HFF-Myc (cell line): ENCODE data around the gene FAAP20.
A peak's percentile ranks its signal among the peaks of the same experiment; 100 is the strongest.

Source experiments
- DNase-seq: peaks from one replicate; pipeline ENCODE4 v3.0.0-alpha.2; 2011; ENCODE audit warnings: low read depth; ENCODE audit errors: extremely low read depth
- H3K4me3 ChIP-seq: replicated peaks from 2 replicates; pipeline ENCODE4 v1.5.1; 2011; ENCODE audit warnings: low read depth, mild to moderate bottlenecking, control low read depth, low read length
- TF ChIP-seq, protein P1 (sequence below): IDR thresholded peaks from 2 replicates; pipeline ENCODE4 v1.5.1; 2012; ENCODE audit warnings: mild to moderate bottlenecking, low read depth, low read length, control low read depth; ENCODE audit errors: missing control alignments

FAAP20 gene

DNA sequence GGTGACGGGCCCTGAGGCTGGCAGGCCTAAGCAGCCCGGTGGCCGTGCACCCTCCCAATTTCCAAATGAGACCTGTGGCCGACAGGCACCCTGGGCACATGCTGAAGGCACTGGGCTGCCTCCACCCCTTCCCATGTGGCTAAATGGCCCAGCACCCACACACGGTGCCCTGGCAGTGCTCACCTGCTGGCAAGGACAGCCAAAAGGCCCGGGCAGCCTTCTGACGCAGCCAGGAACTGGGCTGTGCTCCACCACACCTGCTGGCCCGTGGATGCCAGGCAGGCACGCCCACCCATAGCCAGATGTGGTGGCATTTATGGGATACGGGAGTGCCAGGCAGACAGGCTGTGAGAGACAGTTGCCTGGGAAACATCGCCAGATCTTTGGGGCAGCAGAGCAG lies 4.0 kb upstream of the FAAP20 start:
- DNase-seq = no peak
- TF ChIP-seq, protein P1, sequence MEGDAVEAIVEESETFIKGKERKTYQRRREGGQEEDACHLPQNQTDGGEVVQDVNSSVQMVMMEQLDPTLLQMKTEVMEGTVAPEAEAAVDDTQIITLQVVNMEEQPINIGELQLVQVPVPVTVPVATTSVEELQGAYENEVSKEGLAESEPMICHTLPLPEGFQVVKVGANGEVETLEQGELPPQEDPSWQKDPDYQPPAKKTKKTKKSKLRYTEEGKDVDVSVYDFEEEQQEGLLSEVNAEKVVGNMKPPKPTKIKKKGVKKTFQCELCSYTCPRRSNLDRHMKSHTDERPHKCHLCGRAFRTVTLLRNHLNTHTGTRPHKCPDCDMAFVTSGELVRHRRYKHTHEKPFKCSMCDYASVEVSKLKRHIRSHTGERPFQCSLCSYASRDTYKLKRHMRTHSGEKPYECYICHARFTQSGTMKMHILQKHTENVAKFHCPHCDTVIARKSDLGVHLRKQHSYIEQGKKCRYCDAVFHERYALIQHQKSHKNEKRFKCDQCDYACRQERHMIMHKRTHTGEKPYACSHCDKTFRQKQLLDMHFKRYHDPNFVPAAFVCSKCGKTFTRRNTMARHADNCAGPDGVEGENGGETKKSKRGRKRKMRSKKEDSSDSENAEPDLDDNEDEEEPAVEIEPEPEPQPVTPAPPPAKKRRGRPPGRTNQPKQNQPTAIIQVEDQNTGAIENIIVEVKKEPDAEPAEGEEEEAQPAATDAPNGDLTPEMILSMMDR = no peak
- H3K4me3 ChIP-seq = 0 out of 2 replicates have a peak overlapping the region, but pooled peaks have one; percentile 40

DNA sequence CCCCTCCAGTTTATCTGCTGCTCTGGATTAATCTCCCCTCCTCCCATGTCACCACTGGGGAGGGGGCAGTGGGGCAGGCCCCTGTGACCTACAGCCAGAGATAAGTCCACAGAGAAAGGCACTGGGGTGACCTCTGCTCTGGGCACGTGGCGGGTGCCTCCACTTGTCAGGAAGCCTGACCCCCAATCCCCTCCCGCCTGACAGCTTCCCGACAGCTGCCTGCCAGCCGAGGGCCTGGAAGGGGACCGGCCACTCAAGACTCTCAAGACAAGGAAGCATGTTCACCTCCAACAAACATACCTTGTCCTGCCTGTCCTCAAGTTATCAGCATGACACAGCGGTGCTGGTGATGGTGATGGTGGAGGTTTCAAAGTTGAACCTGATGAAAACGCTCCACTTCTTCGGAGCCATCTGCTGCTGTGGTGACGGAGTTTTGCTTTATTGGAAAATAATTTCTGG lies 3.2 kb upstream of the FAAP20 start:
- no peak for DNase-seq
- H3K4me3 ChIP-seq = no peak overlapping the region
- TF ChIP-seq, protein P1 = no peak

DNA sequence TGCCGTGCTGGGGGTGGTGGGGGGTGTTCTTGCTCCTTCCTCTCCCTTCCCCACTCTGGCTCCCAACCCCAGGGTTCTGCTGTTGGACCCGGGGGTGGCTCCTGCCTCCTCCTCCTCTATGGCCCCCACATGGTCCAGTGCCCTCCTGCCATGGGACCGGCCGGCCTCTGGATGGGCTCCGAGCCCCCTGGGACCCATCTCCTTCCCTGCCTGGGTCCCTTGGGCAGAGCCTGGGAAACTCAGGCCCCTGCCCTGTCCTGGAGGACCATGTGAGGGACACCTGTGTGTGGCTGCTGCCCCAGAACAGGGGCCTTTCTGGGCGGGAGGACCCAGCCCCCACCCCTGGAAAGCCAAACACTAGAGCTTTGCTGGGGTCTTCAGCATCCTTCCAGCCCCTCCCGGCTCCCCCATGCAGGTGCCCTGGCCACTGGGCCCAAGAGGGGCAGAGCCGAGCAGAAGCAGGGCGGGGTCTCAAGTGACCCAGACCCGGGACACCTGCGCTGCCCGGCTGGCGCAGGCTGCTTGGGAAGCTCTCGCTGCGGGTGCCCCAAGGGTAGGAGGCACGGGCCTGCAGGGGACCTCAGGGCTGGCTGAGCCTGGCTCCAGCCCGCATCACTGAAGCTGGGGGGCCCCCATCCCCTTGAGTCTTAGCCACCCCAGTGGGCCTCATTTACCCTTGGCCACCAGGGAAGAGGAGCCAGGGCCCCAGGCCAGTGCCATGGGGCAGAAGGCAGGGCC lies 2.5 kb upstream of the FAAP20 start:
- TF ChIP-seq, protein P1 = no peak
- DNase-seq = no peak
- H3K4me3 ChIP-seq = no peak overlapping the region

DNA sequence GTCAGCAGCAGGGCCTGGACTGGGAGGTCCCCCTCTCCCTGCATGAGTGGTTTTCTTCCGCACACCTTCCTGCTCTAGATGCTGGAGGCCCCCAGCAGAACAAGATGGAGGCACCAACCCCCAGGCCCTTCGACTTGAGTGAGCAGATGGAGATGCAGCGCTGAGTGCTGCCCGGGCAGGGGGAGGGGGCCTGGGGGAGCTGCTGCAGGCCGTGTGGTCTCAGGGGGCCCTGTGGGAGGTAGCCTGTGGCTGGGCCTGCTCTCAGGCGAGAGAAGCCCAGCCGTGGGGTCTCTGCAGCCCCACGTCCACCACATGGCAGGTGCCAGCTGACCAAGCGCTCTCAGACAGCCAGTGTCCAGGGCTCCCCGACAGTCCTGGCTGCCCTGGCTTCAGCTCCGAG lies 1.2 kb upstream of the FAAP20 start:
- DNase-seq = no peak

DNA sequence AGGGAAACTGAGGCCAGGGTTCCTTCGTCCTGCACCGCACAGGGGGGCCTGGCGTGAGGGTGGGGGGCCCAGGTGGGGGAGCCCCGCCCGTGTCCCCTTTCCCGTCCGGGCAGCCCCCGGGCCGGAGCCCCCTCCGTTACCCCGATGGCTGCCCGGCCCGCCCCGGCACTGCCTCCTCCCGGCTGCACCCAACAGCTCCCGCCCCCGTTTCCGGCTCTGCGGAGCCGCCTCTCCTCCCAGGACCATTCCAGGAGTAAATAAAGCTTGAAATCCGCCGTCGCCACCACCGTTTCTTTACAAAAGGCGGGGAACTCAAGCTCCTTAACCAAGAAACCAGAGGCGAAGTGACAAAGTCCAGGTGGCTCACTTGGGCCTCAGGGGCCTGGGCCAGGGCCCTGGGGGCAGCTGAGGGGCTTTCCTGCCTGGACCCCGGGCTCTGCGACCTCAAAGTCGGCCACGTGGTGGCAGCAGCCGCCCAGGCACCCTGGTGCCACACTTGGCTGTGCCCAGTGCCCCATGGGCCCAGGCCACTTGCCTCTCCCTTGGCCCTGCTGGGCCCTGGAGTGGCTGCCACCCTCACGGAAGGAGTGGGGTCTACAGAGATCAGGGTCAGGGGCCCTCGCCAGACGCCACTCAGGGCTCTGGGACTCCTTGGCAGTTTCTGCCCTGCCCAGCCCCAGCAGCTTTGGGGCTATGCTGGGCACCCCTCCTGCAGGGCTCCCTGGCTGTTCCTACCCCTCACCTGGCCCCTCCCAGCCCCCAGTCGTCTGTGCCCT lies 514 bp upstream of the FAAP20 start:
- TF ChIP-seq, protein P1 = peak; percentile 86
- no peak for DNase-seq
- H3K4me3 ChIP-seq = peak overlapping the region; percentile 58

More for the DNA sequence above, 1.2 kb upstream of the FAAP20 start:
- no peak overlapping the region for H3K4me3 ChIP-seq
- TF ChIP-seq, protein P1 = no peak

DNA sequence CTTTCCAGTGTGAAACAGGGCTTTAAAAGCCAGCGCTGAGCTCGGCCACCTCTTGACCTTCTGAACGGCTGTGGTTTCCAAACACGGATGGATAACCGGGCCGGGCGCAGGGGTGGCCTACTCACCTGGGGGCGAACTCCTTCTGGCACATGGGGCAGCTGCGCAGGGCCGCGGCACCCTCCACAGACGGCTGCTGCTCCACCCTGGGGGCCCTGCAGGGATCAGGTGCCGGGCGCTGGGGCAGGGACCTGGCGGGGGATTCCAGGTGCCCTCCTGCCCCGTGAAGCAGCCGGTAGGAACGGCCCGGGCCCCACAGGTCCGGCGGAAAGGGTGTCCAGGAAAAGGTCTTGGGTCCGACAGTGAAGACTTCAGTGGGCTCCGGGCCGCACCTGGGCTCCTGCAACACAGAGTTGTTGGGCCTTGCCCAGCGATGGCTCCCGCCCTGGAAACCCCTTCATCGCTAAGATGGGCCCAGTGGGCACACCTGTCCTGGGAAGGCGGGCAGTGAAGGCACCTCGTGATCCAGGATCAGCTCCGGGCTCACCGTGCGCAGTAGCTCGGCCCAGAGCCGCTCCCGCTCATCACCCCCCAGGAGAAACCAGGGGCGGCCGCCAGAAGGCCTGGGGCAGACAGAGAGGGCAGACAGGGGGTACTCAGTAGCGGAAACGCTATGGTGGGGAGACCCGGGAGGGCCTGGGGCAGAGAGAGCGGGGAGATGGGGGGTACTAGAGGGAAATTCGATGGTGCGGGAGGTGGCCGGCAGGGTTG lies 874 bp downstream of the FAAP20 start:
- H3K4me3 ChIP-seq = peak overlapping the region; percentile 58
- no peak for DNase-seq
- TF ChIP-seq, protein P1 = no peak
